HepG2 (cell line): Measurements from ENCODE around the gene IGFLR1. TPM values are rescaled to one million over a fixed set of nuclear protein-coding genes. Genes with fewer than 3 reads are reported as not detected.

ENCODE experiments used
- AGO1 ChIP-seq: fragments of 200-400 bp; formaldehyde crosslinking; IDR thresholded peaks from 2 replicates; pipeline ENCODE4 v1.6.1; 2017; ENCODE audit warnings: mild to moderate bottlenecking, low read depth, low read length, moderate library complexity; ENCODE audit not compliant: poor library complexity, severe bottlenecking
- CHD2 ChIP-seq: IDR thresholded peaks from 2 replicates; pipeline ENCODE4 v1.6.1; 2011; ENCODE audit warnings: low read depth, low read length, improper control_type of control experiment
- ELF3 ChIP-seq: IDR thresholded peaks from 2 replicates; pipeline ENCODE4 v1.6.1; 2016; ENCODE audit warnings: missing genetic modification reagents, missing compliant biosample characterization
- GABPB1 ChIP-seq: IDR thresholded peaks from 2 replicates; pipeline ENCODE4 v1.6.1; 2016; ENCODE audit warnings: mild to moderate bottlenecking, missing genetic modification reagents, moderate library complexity, missing compliant biosample characterization
- GATAD1 ChIP-seq: IDR thresholded peaks from 2 replicates; pipeline ENCODE4 v1.6.1; 2016; ENCODE audit warnings: missing genetic modification reagents, missing compliant biosample characterization
- HDAC1 ChIP-seq: sonication (generic); formaldehyde crosslinking; IDR thresholded peaks from 2 replicates; pipeline ENCODE4 v1.5.1; 2020; ENCODE audit warnings: mild to moderate bottlenecking, missing genetic modification reagents
- IRF2 ChIP-seq: IDR thresholded peaks from 2 replicates; pipeline ENCODE4 v1.6.1; 2018; ENCODE audit warnings: missing genetic modification reagents, missing compliant biosample characterization
- KDM5A ChIP-seq: fragments of 200-600 bp; sonication (generic); IDR thresholded peaks from 2 replicates; pipeline ENCODE4 v1.7.0; 2018; ENCODE audit warnings: antibody characterized with exemption, mild to moderate bottlenecking, low read length, borderline replicate concordance
- MXI1 ChIP-seq: IDR thresholded peaks from 3 replicates; pipeline ENCODE4 v1.6.1; 2012; ENCODE audit warnings: low read depth, low read length, inconsistent platforms, borderline replicate concordance
- NAIF1 ChIP-seq: sonication (generic); formaldehyde crosslinking; IDR thresholded peaks from 2 replicates; pipeline ENCODE4 v1.5.0; 2020; ENCODE audit warnings: mild to moderate bottlenecking, missing genetic modification reagents, borderline replicate concordance
- RBM22 ChIP-seq: fragments of 200-400 bp; formaldehyde crosslinking; optimal IDR thresholded peaks from 2 replicates; pipeline ENCODE3; 2017; ENCODE audit warnings: mild to moderate bottlenecking, low read length, moderate library complexity
- RFX1 ChIP-seq: fragments of 450-650 bp; IDR thresholded peaks from 2 replicates; pipeline ENCODE4 v1.6.1; 2017
- SP2 ChIP-seq: sonication (generic); formaldehyde crosslinking; IDR thresholded peaks from 2 replicates; pipeline ENCODE4 v1.5.1; 2020; ENCODE audit warnings: mild to moderate bottlenecking, missing genetic modification reagents
- SUZ12 ChIP-seq: fragments of 150-350 bp; IDR thresholded peaks from 2 replicates; pipeline ENCODE4 v1.6.1; 2014; ENCODE audit warnings: low read depth, low read length
- THAP11 ChIP-seq: IDR thresholded peaks from 2 replicates; pipeline ENCODE4 v1.6.1; 2016; ENCODE audit warnings: missing biosample characterization, missing genetic modification reagents
- WIZ ChIP-seq: sonication (generic); formaldehyde crosslinking; IDR thresholded peaks from 2 replicates; pipeline ENCODE4 v1.5.1; 2020; ENCODE audit warnings: mild to moderate bottlenecking, missing genetic modification reagents
- ZNF274 ChIP-seq: sonication (generic); formaldehyde crosslinking; IDR thresholded peaks from 2 replicates; pipeline ENCODE4 v1.5.1; 2020; ENCODE audit warnings: mild to moderate bottlenecking, missing genetic modification reagents
- ZNF335 ChIP-seq: sonication (generic); formaldehyde crosslinking; IDR thresholded peaks from 2 replicates; pipeline ENCODE4 v1.4.0; 2020; ENCODE audit warnings: missing genetic modification reagents
- ZNF577 ChIP-seq: sonication (generic); formaldehyde crosslinking; IDR thresholded peaks from 2 replicates; pipeline ENCODE4 v1.4.0; 2020; ENCODE audit warnings: mild to moderate bottlenecking, low read depth, missing genetic modification reagents, borderline replicate concordance
- ZNF709 ChIP-seq: sonication (generic); formaldehyde crosslinking; IDR thresholded peaks from 2 replicates; pipeline ENCODE4 v1.5.0; 2020; ENCODE audit warnings: mild to moderate bottlenecking, missing genetic modification reagents
- polyA plus RNA-seq, 8 experiments: library from polyadenylated mRNA; depleted of rRNA in 3 of 8; stranded (reverse) in 7 of 8; unstranded in 1 of 8; fragments of >200 nt; fragmentation: Illumina TruSeq in 4 of 8; extraction: Trizol in 4 of 8; gene quantifications; 2 replicates each; pipeline versions ENCODE4 v1.2.1 to v1.2.3, GENCODE V29; 2011 to 2016; ENCODE audit warnings: low read depth in 4 of 8, missing spikeins in 1 of 8, mixed read lengths in 1 of 8; ENCODE audit not compliant: insufficient read depth in 1 of 8
- total RNA-seq, 5 experiments: library from RNA; depleted of rRNA; stranded (reverse); fragments of >200 nt; fragmentation: Illumina TruSeq; extraction: Trizol; gene quantifications; 2 replicates each; pipeline ENCODE4 v1.2.3, GENCODE V29; 2016; ENCODE audit warnings: low read depth in 1 of 5
- TF ChIP-seq, protein P1 (sequence below): sonication (generic); IDR thresholded peaks from 2 replicates; pipeline ENCODE4 v1.6.1; 2016; ENCODE audit warnings: low read depth, borderline replicate concordance
- TF ChIP-seq, protein P2 (sequence below): sonication (generic); formaldehyde crosslinking; IDR thresholded peaks from 2 replicates; pipeline ENCODE4 v1.4.0; 2020; ENCODE audit warnings: missing genetic modification reagents
- TF ChIP-seq, protein P3 (sequence below): sonication (generic); formaldehyde crosslinking; conservative IDR thresholded peaks from 2 replicates; pipeline ENCODE4 v1.4.0; 2020; ENCODE audit warnings: mild to moderate bottlenecking, missing genetic modification reagents, moderate library complexity
- TF ChIP-seq, protein P4 (sequence below): sonication (generic); formaldehyde crosslinking; IDR thresholded peaks from 2 replicates; pipeline ENCODE4 v1.8.0; 2022; ENCODE audit warnings: mild to moderate bottlenecking, missing genetic modification reagents

The IGFLR1 gene
- total and polyA plus RNA-seq, 2 of the 13 experiments (the other 11 are each of a cell fraction or from before 2014, with no cell fraction given) = 5.4 to 8.9 TPM

DNA sequence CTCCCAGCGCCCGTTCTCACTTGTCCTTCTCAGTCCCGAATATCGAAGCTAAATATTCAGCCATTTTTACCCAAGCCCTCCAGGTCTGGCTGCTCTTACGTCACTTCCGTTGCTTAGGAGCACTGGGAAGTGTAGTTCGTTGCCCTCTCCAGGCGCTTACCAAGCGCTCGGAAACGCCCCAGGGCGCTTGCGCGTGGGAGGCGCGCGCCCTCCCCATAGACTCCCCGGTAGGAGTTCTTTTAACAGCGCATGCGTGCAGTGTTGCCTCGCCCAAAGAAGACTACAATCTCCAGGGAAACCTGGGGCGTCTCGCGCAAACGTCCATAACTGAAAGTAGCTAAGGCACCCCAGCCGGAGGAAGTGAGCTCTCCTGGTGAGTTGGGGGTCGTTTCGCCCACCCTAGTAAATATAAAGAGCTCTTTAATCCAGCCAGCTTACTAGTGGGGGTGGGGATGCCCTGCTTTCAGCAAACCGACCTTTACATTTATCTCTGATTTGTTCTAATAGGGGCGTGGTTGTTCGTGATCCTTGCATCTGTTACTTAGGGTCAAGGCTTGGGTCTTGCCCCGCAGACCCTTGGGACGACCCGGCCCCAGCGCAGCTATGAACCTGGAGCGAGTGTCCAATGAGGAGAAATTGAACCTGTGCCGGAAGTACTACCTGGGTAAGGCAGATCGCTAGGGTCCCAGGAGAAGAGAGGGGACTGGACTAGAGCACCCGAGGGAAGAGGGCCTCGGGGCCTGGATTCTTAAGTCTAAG, 3.3 kb upstream of the IGFLR1 start, which contains the start of the genes PSENEN and U2AF1L4 (continued):
- no peak for TF ChIP-seq WIZ (CRISPR knock-in tag)
- TF ChIP-seq NAIF1 (CRISPR knock-in tag) = 0 out of 2 replicates have a peak, but pooled peaks have one; percentile 36
- TF ChIP-seq KDM5A = peak; percentile 25; the same call in 1 of the 2 replicates
- TF ChIP-seq, protein P1, sequence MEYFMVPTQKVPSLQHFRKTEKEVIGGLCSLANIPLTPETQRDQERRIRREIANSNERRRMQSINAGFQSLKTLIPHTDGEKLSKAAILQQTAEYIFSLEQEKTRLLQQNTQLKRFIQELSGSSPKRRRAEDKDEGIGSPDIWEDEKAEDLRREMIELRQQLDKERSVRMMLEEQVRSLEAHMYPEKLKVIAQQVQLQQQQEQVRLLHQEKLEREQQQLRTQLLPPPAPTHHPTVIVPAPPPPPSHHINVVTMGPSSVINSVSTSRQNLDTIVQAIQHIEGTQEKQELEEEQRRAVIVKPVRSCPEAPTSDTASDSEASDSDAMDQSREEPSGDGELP = peak; percentile 4; the same call in 1 of the 2 replicates
- TF ChIP-seq, protein P2, sequence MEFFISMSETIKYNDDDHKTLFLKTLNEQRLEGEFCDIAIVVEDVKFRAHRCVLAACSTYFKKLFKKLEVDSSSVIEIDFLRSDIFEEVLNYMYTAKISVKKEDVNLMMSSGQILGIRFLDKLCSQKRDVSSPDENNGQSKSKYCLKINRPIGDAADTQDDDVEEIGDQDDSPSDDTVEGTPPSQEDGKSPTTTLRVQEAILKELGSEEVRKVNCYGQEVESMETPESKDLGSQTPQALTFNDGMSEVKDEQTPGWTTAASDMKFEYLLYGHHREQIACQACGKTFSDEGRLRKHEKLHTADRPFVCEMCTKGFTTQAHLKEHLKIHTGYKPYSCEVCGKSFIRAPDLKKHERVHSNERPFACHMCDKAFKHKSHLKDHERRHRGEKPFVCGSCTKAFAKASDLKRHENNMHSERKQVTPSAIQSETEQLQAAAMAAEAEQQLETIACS (CRISPR knock-in tag) = no peak
- no peak for TF ChIP-seq ZNF709
- TF ChIP-seq, protein P3, sequence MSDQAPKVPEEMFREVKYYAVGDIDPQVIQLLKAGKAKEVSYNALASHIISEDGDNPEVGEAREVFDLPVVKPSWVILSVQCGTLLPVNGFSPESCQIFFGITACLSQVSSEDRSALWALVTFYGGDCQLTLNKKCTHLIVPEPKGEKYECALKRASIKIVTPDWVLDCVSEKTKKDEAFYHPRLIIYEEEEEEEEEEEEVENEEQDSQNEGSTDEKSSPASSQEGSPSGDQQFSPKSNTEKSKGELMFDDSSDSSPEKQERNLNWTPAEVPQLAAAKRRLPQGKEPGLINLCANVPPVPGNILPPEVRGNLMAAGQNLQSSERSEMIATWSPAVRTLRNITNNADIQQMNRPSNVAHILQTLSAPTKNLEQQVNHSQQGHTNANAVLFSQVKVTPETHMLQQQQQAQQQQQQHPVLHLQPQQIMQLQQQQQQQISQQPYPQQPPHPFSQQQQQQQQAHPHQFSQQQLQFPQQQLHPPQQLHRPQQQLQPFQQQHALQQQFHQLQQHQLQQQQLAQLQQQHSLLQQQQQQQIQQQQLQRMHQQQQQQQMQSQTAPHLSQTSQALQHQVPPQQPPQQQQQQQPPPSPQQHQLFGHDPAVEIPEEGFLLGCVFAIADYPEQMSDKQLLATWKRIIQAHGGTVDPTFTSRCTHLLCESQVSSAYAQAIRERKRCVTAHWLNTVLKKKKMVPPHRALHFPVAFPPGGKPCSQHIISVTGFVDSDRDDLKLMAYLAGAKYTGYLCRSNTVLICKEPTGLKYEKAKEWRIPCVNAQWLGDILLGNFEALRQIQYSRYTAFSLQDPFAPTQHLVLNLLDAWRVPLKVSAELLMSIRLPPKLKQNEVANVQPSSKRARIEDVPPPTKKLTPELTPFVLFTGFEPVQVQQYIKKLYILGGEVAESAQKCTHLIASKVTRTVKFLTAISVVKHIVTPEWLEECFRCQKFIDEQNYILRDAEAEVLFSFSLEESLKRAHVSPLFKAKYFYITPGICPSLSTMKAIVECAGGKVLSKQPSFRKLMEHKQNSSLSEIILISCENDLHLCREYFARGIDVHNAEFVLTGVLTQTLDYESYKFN (CRISPR knock-in tag) = 0 out of 2 replicates have a peak, but pooled peaks have one; percentile 6
- TF ChIP-seq SUZ12 = peak; percentile 58
- TF ChIP-seq IRF2 (CRISPR knock-in tag) = peak; percentile 73; the same call in 1 of the 2 replicates
- no peak for TF ChIP-seq AGO1
- peak; percentile 97 for TF ChIP-seq THAP11
- no peak for TF ChIP-seq ZNF577 (CRISPR knock-in tag)
- peak; percentile 50 for TF ChIP-seq SP2 (CRISPR knock-in tag)
- peak; percentile 50; the same call in 1 of the 2 replicates for TF ChIP-seq CHD2
- peak; percentile 86; the same call in 2 of the 3 replicates for TF ChIP-seq MXI1
- TF ChIP-seq ZNF335 (CRISPR knock-in tag) = 0 out of 2 replicates have a peak, but pooled peaks have one; percentile 23
- TF ChIP-seq, protein P4, sequence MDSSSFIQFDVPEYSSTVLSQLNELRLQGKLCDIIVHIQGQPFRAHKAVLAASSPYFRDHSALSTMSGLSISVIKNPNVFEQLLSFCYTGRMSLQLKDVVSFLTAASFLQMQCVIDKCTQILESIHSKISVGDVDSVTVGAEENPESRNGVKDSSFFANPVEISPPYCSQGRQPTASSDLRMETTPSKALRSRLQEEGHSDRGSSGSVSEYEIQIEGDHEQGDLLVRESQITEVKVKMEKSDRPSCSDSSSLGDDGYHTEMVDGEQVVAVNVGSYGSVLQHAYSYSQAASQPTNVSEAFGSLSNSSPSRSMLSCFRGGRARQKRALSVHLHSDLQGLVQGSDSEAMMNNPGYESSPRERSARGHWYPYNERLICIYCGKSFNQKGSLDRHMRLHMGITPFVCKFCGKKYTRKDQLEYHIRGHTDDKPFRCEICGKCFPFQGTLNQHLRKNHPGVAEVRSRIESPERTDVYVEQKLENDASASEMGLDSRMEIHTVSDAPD (CRISPR knock-in tag) = no peak
- TF ChIP-seq GABPB1 = peak; percentile 96
- TF ChIP-seq GATAD1 (CRISPR knock-in tag) = peak; percentile 91
- TF ChIP-seq ELF3 (CRISPR knock-in tag) = 0 out of 2 replicates have a peak, but pooled peaks have one; percentile 34
- peak; percentile 75 for TF ChIP-seq RFX1
- no peak for TF ChIP-seq ZNF274 (CRISPR knock-in tag)
- TF ChIP-seq RBM22 = peak; percentile 22
- TF ChIP-seq HDAC1 (CRISPR knock-in tag) = 0 out of 2 replicates have a peak, but pooled peaks have one; percentile 12
